Thoracic aorta (tissue), 2 donors: ENCODE results near the gene NUCB1. TPM values are rescaled to one million over a fixed set of nuclear protein-coding genes. Genes with fewer than 3 reads are reported as not detected.

Experiments
- ATAC-seq: fragments of 150-250 bp; one replicate; pipeline ENCODE4 v1.8.0; 2017; ENCODE audit warnings: low read depth; ENCODE audit not compliant: insufficient number of reproducible peaks, low FRiP score
- DNase-seq: peaks from one replicate; pipeline ENCODE4 v3.0.0-alpha.2; 2020; ENCODE audit warnings: low spot score
- H3K27ac ChIP-seq, 2 donors: fragments of 200-600 bp; sonication (generic); 1 replicate in 1 of 2; 2 replicates in 1 of 2; pipeline ENCODE4 v1.5.1; 2016; ENCODE audit warnings: mild to moderate bottlenecking in 2 of 2, moderate library complexity in 2 of 2
- H3K27me3 ChIP-seq: fragments of 200-600 bp; sonication (generic); replicated peaks from 2 replicates; pipeline ENCODE4 v1.6.0; 2016; ENCODE audit warnings: mild to moderate bottlenecking; ENCODE audit not compliant: insufficient read depth
- H3K36me3 ChIP-seq: fragments of 200-600 bp; sonication (generic); one replicate; pipeline ENCODE4 v1.5.1; 2016
- H3K4me1 ChIP-seq, 2 donors: fragments of 200-600 bp; sonication (generic); 1 replicate in 1 of 2; 2 replicates in 1 of 2; pipeline versions ENCODE4 v1.5.1 to v1.6.0; 2016; ENCODE audit warnings: low read depth in 2 of 2, mild to moderate bottlenecking in 1 of 2; ENCODE audit not compliant: control insufficient read depth in 1 of 2
- H3K4me3 ChIP-seq: fragments of 200-600 bp; sonication (generic); 2 replicates; pipeline ENCODE4 v1.5.1; 2016; ENCODE audit warnings: mild to moderate bottlenecking
- H3K9me3 ChIP-seq: fragments of 200-600 bp; sonication (generic); 2 replicates; pipeline ENCODE4 v1.5.1; 2016
- total RNA-seq, 2 donors: library from RNA; depleted of rRNA; stranded (reverse); fragments of >200 nt; gene quantifications; one replicate each; pipeline versions ENCODE4 v1.1.0 to v1.2.3, GENCODE V29; 2016
- TF ChIP-seq, protein P1 (sequence below): fragments of 200-600 bp; sonication (generic); IDR thresholded peaks from one replicate; pipeline ENCODE4 v1.5.1; 2019; ENCODE audit warnings: antibody characterized with exemption

The NUCB1 gene
- 100 to 1,000 TPM; 415 to 671 TPM for total RNA-seq

GRCh38 chr19:48899781-48900476 is at the start of gene NUCB1:
TSS of gene NUCB1 (plus strand) at chr19:48900312. CDS start at chr19:48900797, 485 bp downstream.
- Histone ChIP-seq H3K27me3 (no peaks in the 10 kb centered on the region), H3K4me1 (peaks cover 13 to 33% of the 10 kb centered on the region in 2 donors), H3K27ac (peak within 1 kb of the TSS; percentile 81 to 98), H3K36me3 (peaks cover 7% of the 10 kb centered on the region), H3K4me3 (peak within 1 kb of the TSS; percentile 99), H3K9me3 (no peaks in the 10 kb centered on the region)
- ATAC-seq (peak; percentile 91), DNase-seq (peak; percentile 99)
- TF ChIP-seq, protein P1, sequence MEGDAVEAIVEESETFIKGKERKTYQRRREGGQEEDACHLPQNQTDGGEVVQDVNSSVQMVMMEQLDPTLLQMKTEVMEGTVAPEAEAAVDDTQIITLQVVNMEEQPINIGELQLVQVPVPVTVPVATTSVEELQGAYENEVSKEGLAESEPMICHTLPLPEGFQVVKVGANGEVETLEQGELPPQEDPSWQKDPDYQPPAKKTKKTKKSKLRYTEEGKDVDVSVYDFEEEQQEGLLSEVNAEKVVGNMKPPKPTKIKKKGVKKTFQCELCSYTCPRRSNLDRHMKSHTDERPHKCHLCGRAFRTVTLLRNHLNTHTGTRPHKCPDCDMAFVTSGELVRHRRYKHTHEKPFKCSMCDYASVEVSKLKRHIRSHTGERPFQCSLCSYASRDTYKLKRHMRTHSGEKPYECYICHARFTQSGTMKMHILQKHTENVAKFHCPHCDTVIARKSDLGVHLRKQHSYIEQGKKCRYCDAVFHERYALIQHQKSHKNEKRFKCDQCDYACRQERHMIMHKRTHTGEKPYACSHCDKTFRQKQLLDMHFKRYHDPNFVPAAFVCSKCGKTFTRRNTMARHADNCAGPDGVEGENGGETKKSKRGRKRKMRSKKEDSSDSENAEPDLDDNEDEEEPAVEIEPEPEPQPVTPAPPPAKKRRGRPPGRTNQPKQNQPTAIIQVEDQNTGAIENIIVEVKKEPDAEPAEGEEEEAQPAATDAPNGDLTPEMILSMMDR: peak; percentile 24

GRCh38 chr19:48852292-48852691 is 47.8 kb upstream of the NUCB1 start:
- H3K4me3 ChIP-seq: no peak overlapping the region
- TF ChIP-seq, protein P1: no peak
- no peak overlapping the region for H3K27ac ChIP-seq
- no peaks in the 10 kb centered on the region for H3K27me3 ChIP-seq
- peaks cover 9% of the 10 kb centered on the region for H3K36me3 ChIP-seq
- ATAC-seq: no peak
- H3K4me1 ChIP-seq: no peaks in the 10 kb centered on the region
- no peaks in the 10 kb centered on the region for H3K9me3 ChIP-seq
- DNase-seq: no peak

DNA sequence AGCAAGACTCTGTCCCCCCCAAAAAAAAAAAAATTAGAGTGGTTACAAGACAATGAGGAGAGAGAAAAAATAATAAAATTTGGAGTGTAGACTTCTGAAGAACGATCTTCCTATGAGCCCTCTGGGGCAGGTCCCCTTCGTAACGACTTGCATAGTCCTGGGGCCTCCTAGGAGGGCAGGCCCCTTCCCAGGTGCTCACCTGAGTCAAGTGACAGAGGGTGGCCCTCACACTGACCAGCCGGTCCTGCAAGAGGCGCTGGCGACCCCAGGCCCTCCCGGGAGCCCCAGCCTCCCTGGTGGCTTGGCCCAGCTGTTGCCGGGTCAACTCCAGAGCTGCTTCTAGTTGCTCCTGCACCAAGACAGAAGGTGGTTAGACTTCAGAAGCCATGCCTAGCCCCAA is 46.6 kb upstream of the NUCB1 start:
- H3K9me3 ChIP-seq: no peaks in the 10 kb centered on the region

GRCh38 chr19:48854103-48854502 is 46.0 kb upstream of the NUCB1 start:
- ATAC-seq (no peak), DNase-seq (no peak)
- H3K27ac ChIP-seq: no peak overlapping the region
- no peaks in the 10 kb centered on the region for H3K4me1 ChIP-seq
- H3K27me3 ChIP-seq: no peaks in the 10 kb centered on the region
- TF ChIP-seq, protein P1: no peak
- no peak overlapping the region for H3K4me3 ChIP-seq
- H3K9me3 ChIP-seq: no peaks in the 10 kb centered on the region
- peaks cover 4% of the 10 kb centered on the region for H3K36me3 ChIP-seq

More for the DNA sequence above, 46.6 kb upstream of the NUCB1 start:
- Histone ChIP-seq H3K27ac (no peak overlapping the region), H3K36me3 (peaks cover 4% of the 10 kb centered on the region), H3K4me1 (no peaks in the 10 kb centered on the region), H3K4me3 (no peak overlapping the region), H3K27me3 (no peaks in the 10 kb centered on the region)
- TF ChIP-seq, protein P1: no peak
- DNase-seq (no peak), ATAC-seq (no peak)

GRCh38 chr19:48856921-48857320 is 43.2 kb upstream of the NUCB1 start:
- H3K27ac ChIP-seq: no peak overlapping the region
- TF ChIP-seq, protein P1: no peak
- no peaks in the 10 kb centered on the region for H3K27me3 ChIP-seq
- H3K9me3 ChIP-seq: no peaks in the 10 kb centered on the region
- H3K4me3 ChIP-seq: no peak overlapping the region
- DNase-seq (no peak), ATAC-seq (no peak)
- H3K4me1 ChIP-seq: no peaks in the 10 kb centered on the region
- peaks cover 9% of the 10 kb centered on the region for H3K36me3 ChIP-seq
